Inferior parietal cortex (tissue), 1 donor: ENCODE measurements around the gene RARA.

Experiments
- DNase-seq: peaks from one replicate; pipeline ENCODE4 v3.0.0-alpha.2; 2016; ENCODE audit errors: extremely low spot score

The RARA gene

GRCh38 chr17:40315678-40316570, 6.9 kb downstream of the RARA start:
- DNase-seq = no peak

- DNase-seq = no peak
Measured at GRCh38 chr17:40316571-40317344, 7.8 kb downstream of the RARA start.

- DNase-seq = no peak
Measured at GRCh38 chr17:40317345-40317873, 8.4 kb downstream of the RARA start.

GRCh38 chr17:40317880-40318829, 9.2 kb downstream of the RARA start:
- DNase-seq = peak; percentile 91

- no peak for DNase-seq
Measured at GRCh38 chr17:40318830-40319391, 9.9 kb downstream of the RARA start.

- no peak for DNase-seq
Measured at GRCh38 chr17:40319651-40320540, 10.9 kb downstream of the RARA start.

GRCh38 chr17:40320756-40321523, 12.0 kb downstream of the RARA start:
- DNase-seq = no peak

GRCh38 chr17:40321524-40321929, 12.5 kb downstream of the RARA start:
- DNase-seq = no peak

- no peak for DNase-seq
Measured at GRCh38 chr17:40321961-40322357, 13.0 kb downstream of the RARA start.

GRCh38 chr17:40322358-40323315, 13.7 kb downstream of the RARA start:
- no peak for DNase-seq

GRCh38 chr17:40323391-40324381, 14.7 kb downstream of the RARA start:
- no peak for DNase-seq

- no peak for DNase-seq
Measured at GRCh38 chr17:40325156-40326013, 16.4 kb downstream of the RARA start.

GRCh38 chr17:40326014-40326831, 17.2 kb downstream of the RARA start:
- DNase-seq = no peak

GRCh38 chr17:40326832-40327199, 17.8 kb downstream of the RARA start:
- no peak for DNase-seq

- no peak for DNase-seq
Measured at GRCh38 chr17:40327244-40327729, 18.3 kb downstream of the RARA start.
